GM23248 (cell line): ENCODE results near the gene PLAC1. TPM values are rescaled to one million over a fixed set of nuclear protein-coding genes. Genes with fewer than 3 reads are reported as not detected.

ENCODE experiments used
- DNase-seq: peaks from one replicate; pipeline ENCODE4 v3.0.0-alpha.2; 2015
- H2AFZ ChIP-seq: fragments of 200-600 bp; sonication (generic); 2 replicates; pipeline ENCODE4 v1.6.1; 2016; ENCODE audit warnings: antibody characterized with exemption
- H3F3A ChIP-seq: fragments of 200-600 bp; sonication (generic); 2 replicates; pipeline ENCODE4 v1.6.1; 2016; ENCODE audit warnings: mild to moderate bottlenecking, antibody characterized with exemption, mixed run types; ENCODE audit not compliant: insufficient read depth
- H3K27ac ChIP-seq: fragments of 200-600 bp; sonication (generic); 2 replicates; pipeline ENCODE4 v1.5.1; 2016; ENCODE audit warnings: mild to moderate bottlenecking
- H3K27me3 ChIP-seq: fragments of 200-600 bp; sonication (generic); replicated peaks from 2 replicates; pipeline ENCODE4 v1.6.1; 2016; ENCODE audit warnings: mild to moderate bottlenecking; ENCODE audit not compliant: insufficient read depth
- H3K36me3 ChIP-seq: fragments of 200-600 bp; sonication (generic); 2 replicates; pipeline ENCODE4 v1.6.1; 2016; ENCODE audit warnings: low read depth, mild to moderate bottlenecking
- H3K4me1 ChIP-seq: fragments of 200-600 bp; sonication (generic); 2 replicates; pipeline ENCODE4 v1.6.1; 2016; ENCODE audit warnings: mild to moderate bottlenecking; ENCODE audit not compliant: insufficient read depth
- H3K4me2 ChIP-seq: fragments of 200-600 bp; sonication (generic); one replicate; pipeline ENCODE4 v1.6.1; 2016; ENCODE audit warnings: mild to moderate bottlenecking; ENCODE audit not compliant: unreplicated experiment
- H3K4me3 ChIP-seq: fragments of 200-600 bp; sonication (generic); 2 replicates; pipeline ENCODE4 v1.5.1; 2016; ENCODE audit warnings: mild to moderate bottlenecking
- H3K79me2 ChIP-seq: fragments of 200-600 bp; sonication (generic); 2 replicates; pipeline ENCODE4 v1.6.1; 2016; ENCODE audit warnings: mild to moderate bottlenecking; ENCODE audit not compliant: insufficient read depth
- H3K9ac ChIP-seq: fragments of 200-600 bp; sonication (generic); 2 replicates; pipeline ENCODE4 v1.6.1; 2016; ENCODE audit warnings: mild to moderate bottlenecking
- H3K9me2 ChIP-seq: fragments of 200-600 bp; sonication (generic); 2 replicates; pipeline ENCODE4 v1.6.1; 2016; ENCODE audit warnings: mixed run types, mild to moderate bottlenecking, moderate library complexity; ENCODE audit not compliant: insufficient read depth
- H3K9me3 ChIP-seq: fragments of 200-600 bp; sonication (generic); one replicate; pipeline ENCODE4 v1.6.1; 2017; ENCODE audit warnings: low read depth
- H4K20me1 ChIP-seq: fragments of 200-600 bp; sonication (generic); 2 replicates; pipeline ENCODE4 v1.6.0; 2016; ENCODE audit not compliant: insufficient read depth
- EZH2 ChIP-seq: fragments of 200-600 bp; sonication (generic); IDR thresholded peaks from 2 replicates; pipeline ENCODE4 v1.6.1; 2018; ENCODE audit warnings: antibody characterized with exemption, mild to moderate bottlenecking; ENCODE audit not compliant: insufficient read depth, poor library complexity, severe bottlenecking
- EZH2phosphoT487 ChIP-seq: fragments of 200-600 bp; sonication (generic); IDR thresholded peaks from 2 replicates; pipeline ENCODE4 v1.6.1; 2018; ENCODE audit warnings: antibody characterized with exemption, moderate library complexity, mild to moderate bottlenecking, low read depth; ENCODE audit not compliant: insufficient read depth
- WGBS, 2 experiments: methylation state at CpG; one replicate each; pipeline ENCODE4 v1.1.6; 2015 to 2017; ENCODE audit warnings: low lambda C conversion rate in 2 of 2, low coverage in 1 of 2; ENCODE audit errors: missing lambda C conversion rate in 2 of 2; 5-methylcytosine and 5-hydroxymethylcytosine counted together
- in situ Hi-C: fragments of 300-500 bp; cut with MboI; formaldehyde crosslinking; loops from 2 replicates; pipeline ENCODE4 v1.15.0; 2020
- polyA plus RNA-seq: library from polyadenylated mRNA; unstranded; fragments of >200 nt; fragmentation: Nextera tagmentation; extraction: Ambion mirVana; gene quantifications from 2 replicates; pipeline ENCODE4 v1.2.1, GENCODE V29; 2016
- total RNA-seq: library from RNA; depleted of rRNA; stranded (reverse); fragments of >200 nt; shearing (Covaris generic); gene quantifications from 2 replicates; pipeline ENCODE4 v1.2.3, GENCODE V29; 2014

PLAC1 gene
- total and polyA plus RNA-seq, 2 experiments from 2014 or later, result not detected

DNA sequence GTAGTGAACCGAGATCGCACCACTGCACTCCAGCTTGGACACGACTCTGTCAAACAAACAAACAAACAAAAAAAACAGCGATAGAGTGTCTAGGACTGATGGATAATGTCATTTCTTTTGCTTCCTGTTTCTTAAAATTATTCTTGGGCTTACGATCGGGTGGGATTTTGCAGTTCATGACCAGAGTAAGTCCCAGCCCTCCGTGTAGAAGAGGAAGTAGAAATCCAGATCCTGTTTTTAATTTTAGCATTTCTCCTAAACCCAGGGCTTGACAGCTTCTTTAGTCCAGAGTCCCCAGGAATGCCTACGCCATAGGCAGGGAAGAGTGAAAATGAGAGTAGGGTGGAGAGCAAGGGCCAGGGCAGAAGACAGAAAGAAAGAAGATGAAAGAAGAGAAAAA lies 104.0 kb downstream of the PLAC1 start:
- H3F3A ChIP-seq, result peaks cover 10% of the 10 kb centered on the region; the same call in 1 of the 2 replicates
- H3K9ac ChIP-seq, result peak overlapping the region; percentile 38
- DNase-seq, result no peak
- H3K36me3 ChIP-seq, result no peaks in the 10 kb centered on the region
- WGBS, 2 experiments, result 8 to 10% methylated on average over 8 of the region's 8 CpGs
- H3K4me3 ChIP-seq, result peak overlapping the region; percentile 65
- no peaks in the 10 kb centered on the region for H3K9me3 ChIP-seq
- in situ Hi-C loops, result no loop called here
- TF ChIP-seq EZH2phosphoT487, result no peak
- peaks cover 21% of the 10 kb centered on the region for H3K4me1 ChIP-seq
- no peaks in the 10 kb centered on the region for H4K20me1 ChIP-seq
- H3K9me2 ChIP-seq, result no peaks in the 10 kb centered on the region
- H3K79me2 ChIP-seq, result no peaks in the 10 kb centered on the region; the same call in 1 of the 2 replicates
- H3K27me3 ChIP-seq, result no peaks in the 10 kb centered on the region
- H3K4me2 ChIP-seq, result peak overlapping the region; percentile 71
- H2AFZ ChIP-seq, result peak overlapping the region; percentile 88
- H3K27ac ChIP-seq, result 0 out of 2 replicates have a peak overlapping the region, but pooled peaks have one; percentile 21

- no peak overlapping the region for H2AFZ ChIP-seq
- peaks cover 19% of the 10 kb centered on the region for H3K79me2 ChIP-seq
- no peak overlapping the region for H3K9ac ChIP-seq
- H3K27me3 ChIP-seq, result no peaks in the 10 kb centered on the region
- 90 to 97% methylated on average over 5 of the region's 5 CpGs for WGBS, 2 experiments
- DNase-seq, result no peak
- H3K9me2 ChIP-seq, result no peaks in the 10 kb centered on the region
- no peak overlapping the region for H3K27ac ChIP-seq
- no peaks in the 10 kb centered on the region for H4K20me1 ChIP-seq
- TF ChIP-seq EZH2 (no peak), EZH2phosphoT487 (no peak)
- H3K4me1 ChIP-seq, result peaks cover 21% of the 10 kb centered on the region
- peaks cover 27% of the 10 kb centered on the region for H3F3A ChIP-seq
- H3K9me3 ChIP-seq, result no peaks in the 10 kb centered on the region
- in situ Hi-C loops, result no loop called here
- peak overlapping the region; percentile 99 for H3K4me2 ChIP-seq
- no peak overlapping the region for H3K4me3 ChIP-seq
- no peaks in the 10 kb centered on the region; the same call in 1 of the 2 replicates for H3K36me3 ChIP-seq
These were observed 105.9 kb downstream of the PLAC1 start for GRCh38 chrX:134552351-134552750.

DNA sequence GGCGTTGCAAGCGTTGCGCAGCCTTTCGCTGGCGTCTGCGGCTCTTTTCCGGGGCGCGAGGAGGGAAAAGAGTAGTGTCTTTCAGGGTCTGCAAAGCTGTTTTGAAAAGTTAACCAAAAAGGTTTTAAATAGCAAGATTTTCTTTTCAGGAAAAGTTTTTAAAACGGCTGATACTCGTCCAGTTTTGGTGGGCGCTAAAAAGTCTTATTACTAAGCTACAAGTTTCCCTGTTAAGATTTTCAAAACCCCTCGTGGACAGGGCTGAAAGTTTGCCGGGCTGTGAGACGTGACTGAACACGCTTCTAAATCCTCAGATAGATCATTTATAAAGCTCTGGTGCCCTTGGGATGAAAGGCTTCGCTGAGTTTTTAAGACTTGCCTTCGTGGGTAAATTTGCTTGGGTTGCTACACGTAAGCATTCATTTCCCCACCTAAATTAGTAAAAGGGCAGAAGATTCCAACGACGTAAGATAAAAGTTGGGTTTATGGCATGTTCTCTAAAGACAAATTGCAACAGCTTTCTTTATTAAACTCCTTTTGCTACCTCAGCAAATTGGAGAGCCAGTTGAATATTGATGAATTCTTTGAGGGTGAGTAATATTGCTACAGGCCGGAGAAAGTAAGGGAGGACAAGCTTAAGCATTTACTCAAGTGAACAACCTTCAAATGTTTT lies 106.8 kb downstream of the PLAC1 start:
- H2AFZ ChIP-seq, result peak overlapping the region; percentile 76
- TF ChIP-seq EZH2 (no peak), EZH2phosphoT487 (no peak)
- H3K4me2 ChIP-seq, result peak overlapping the region; percentile 99
- H3K27me3 ChIP-seq, result no peaks in the 10 kb centered on the region
- H3K4me1 ChIP-seq, result peaks cover 21% of the 10 kb centered on the region
- no peaks in the 10 kb centered on the region for H3K9me3 ChIP-seq
- WGBS, 2 experiments, result 47 to 51% methylated on average over 14 to 22 of the region's 22 CpGs
- in situ Hi-C loops, result no loop called here
- H3K9ac ChIP-seq, result peak overlapping the region; percentile 89
- peaks cover 34% of the 10 kb centered on the region for H3F3A ChIP-seq
- H4K20me1 ChIP-seq, result no peaks in the 10 kb centered on the region
- peak; percentile 56 for DNase-seq
- H3K4me3 ChIP-seq, result peak overlapping the region; percentile 98
- H3K79me2 ChIP-seq, result peaks cover 28% of the 10 kb centered on the region
- no peaks in the 10 kb centered on the region for H3K9me2 ChIP-seq
- H3K27ac ChIP-seq, result 0 out of 2 replicates have a peak overlapping the region, but pooled peaks have one; percentile 7
- H3K36me3 ChIP-seq, result no peaks in the 10 kb centered on the region; the same call in 1 of the 2 replicates

- H3K79me2 ChIP-seq, result peaks cover 36% of the 10 kb centered on the region
- H3K27me3 ChIP-seq, result no peaks in the 10 kb centered on the region
- TF ChIP-seq EZH2 (no peak), EZH2phosphoT487 (no peak)
- no peaks in the 10 kb centered on the region for H4K20me1 ChIP-seq
- H3K36me3 ChIP-seq, result no peaks in the 10 kb centered on the region; the same call in 1 of the 2 replicates
- no peaks in the 10 kb centered on the region for H3K9me2 ChIP-seq
- peak overlapping the region; percentile 80 for H3K27ac ChIP-seq
- peaks cover 47% of the 10 kb centered on the region for H3F3A ChIP-seq
- H3K9ac ChIP-seq, result peak overlapping the region; percentile 89
- peaks cover 16% of the 10 kb centered on the region for H3K4me1 ChIP-seq
- no peaks in the 10 kb centered on the region for H3K9me3 ChIP-seq
- H3K4me3 ChIP-seq, result peak overlapping the region; percentile 98
- in situ Hi-C loops, result no loop called here
- peak overlapping the region; percentile 76 for H2AFZ ChIP-seq
- 1 to 2% methylated on average over 21 to 33 of the region's 33 CpGs for WGBS, 2 experiments
- peak overlapping the region; percentile 99 for H3K4me2 ChIP-seq
- peak; percentile 37 for DNase-seq
These were observed 109.7 kb downstream of the PLAC1 start for GRCh38 chrX:134548257-134549201.
